Parathyroid adenoma (tissue), 2 donors: ENCODE measurements around the gene GRIK5.
"Not testable (repeated sequence)": the region's sequence is repeated elsewhere in the genome, so short reads cannot be mapped to it uniquely, and the experiment has no call there.

ENCODE experiments used
- H2AFZ ChIP-seq: fragments of 300-600 bp; sonication (generic); one replicate; pipeline ENCODE4 v1.7.0; 2017; ENCODE audit warnings: antibody characterized with exemption, mild to moderate bottlenecking
- H3K27ac ChIP-seq: fragments of 300-600 bp; sonication (generic); one replicate; pipeline ENCODE4 v1.7.0; 2017
- H3K27me3 ChIP-seq: fragments of 300-600 bp; sonication (generic); one replicate; pipeline ENCODE4 v1.7.0; 2017; ENCODE audit warnings: low read length; ENCODE audit not compliant: control insufficient read depth, insufficient read depth
- H3K36me3 ChIP-seq: fragments of 300-600 bp; sonication (generic); one replicate; pipeline ENCODE4 v1.7.0; 2017; ENCODE audit warnings: low read length; ENCODE audit not compliant: control insufficient read depth, insufficient read depth
- H3K4me1 ChIP-seq: fragments of 300-600 bp; sonication (generic); one replicate; pipeline ENCODE4 v1.7.0; 2017; ENCODE audit warnings: control low read depth
- H3K4me2 ChIP-seq: fragments of 300-600 bp; sonication (generic); one replicate; pipeline ENCODE4 v1.7.0; 2017; ENCODE audit warnings: low read length
- H3K4me3 ChIP-seq: fragments of 300-600 bp; sonication (generic); one replicate; pipeline ENCODE4 v1.7.0; 2017; ENCODE audit warnings: low read depth, low read length
- H3K79me2 ChIP-seq: fragments of 300-600 bp; sonication (generic); one replicate; pipeline ENCODE4 v1.7.0; 2017; ENCODE audit warnings: control low read depth
- H3K9ac ChIP-seq: fragments of 300-600 bp; sonication (generic); one replicate; pipeline ENCODE4 v1.7.0; 2017; ENCODE audit warnings: mild to moderate bottlenecking
- H3K9me3 ChIP-seq: fragments of 300-600 bp; sonication (generic); one replicate; pipeline ENCODE4 v1.7.0; 2017; ENCODE audit warnings: low read length; ENCODE audit not compliant: control insufficient read depth
- CTCF ChIP-seq: fragments of 300-600 bp; sonication (generic); IDR thresholded peaks from one replicate; pipeline ENCODE4 v1.7.0; 2017; ENCODE audit warnings: antibody characterized with exemption, mild to moderate bottlenecking
- donor health status: primary hyperparathyroidism.

GRIK5 gene

GRCh38 chr19:41994521-41994971 is 75.5 kb downstream of the GRIK5 start:
- H3K4me3 ChIP-seq = no peak overlapping the region
- no peak overlapping the region for H3K4me2 ChIP-seq
- no peaks in the 10 kb centered on the region for H3K9me3 ChIP-seq
- no peak overlapping the region for H3K9ac ChIP-seq
- no peaks in the 10 kb centered on the region for H3K79me2 ChIP-seq
- TF ChIP-seq CTCF = no peak
- no peak overlapping the region for H2AFZ ChIP-seq
- peaks cover 33% of the 10 kb centered on the region for H3K4me1 ChIP-seq
- no peak overlapping the region for H3K27ac ChIP-seq
- no peaks in the 10 kb centered on the region for H3K27me3 ChIP-seq
- no peaks in the 10 kb centered on the region for H3K36me3 ChIP-seq

GRCh38 chr19:41993612-41994483 is 76.2 kb downstream of the GRIK5 start, which contains the start of gene ATP1A3:
Gene ATP1A3 (minus strand): TSS chr19:41994230. CDS start chr19:41994076, 154 bp downstream.
- Histone ChIP-seq H3K4me2 (peak within 1 kb of the TSS; percentile 62), H3K4me3 (peak within 1 kb of the TSS; percentile 22), H3K79me2 (no peaks in the 10 kb centered on the region), H3K27ac (peak within 1 kb of the TSS; percentile 61), H2AFZ (peak within 1 kb of the TSS; percentile 84), H3K9me3 (no peaks in the 10 kb centered on the region), H3K27me3 (no peaks in the 10 kb centered on the region), H3K36me3 (no peaks in the 10 kb centered on the region), H3K9ac (peak within 1 kb of the TSS; percentile 32), H3K4me1 (peaks cover 28% of the 10 kb centered on the region)
- TF ChIP-seq CTCF = no peak

- not testable (repeated sequence) for H3K9me3 ChIP-seq, H3K9ac ChIP-seq, H3K27ac ChIP-seq, H3K27me3 ChIP-seq, H3K36me3 ChIP-seq, H3K79me2 ChIP-seq, H3K4me3 ChIP-seq, H2AFZ ChIP-seq, H3K4me2 ChIP-seq
- H3K4me1 ChIP-seq = peaks cover 18% of the 10 kb centered on the region
Measured at GRCh38 chr19:41991925-41992569, 78.0 kb downstream of the GRIK5 start.

- peaks cover 8% of the 10 kb centered on the region for H3K4me1 ChIP-seq
- H2AFZ ChIP-seq = no peak overlapping the region
- H3K27ac ChIP-seq = peak overlapping the region; percentile 9
- H3K27me3 ChIP-seq = no peaks in the 10 kb centered on the region
- no peak overlapping the region for H3K4me3 ChIP-seq
- no peaks in the 10 kb centered on the region for H3K36me3 ChIP-seq
- no peak overlapping the region for H3K9ac ChIP-seq
- no peaks in the 10 kb centered on the region for H3K9me3 ChIP-seq
- no peak for TF ChIP-seq CTCF
- H3K79me2 ChIP-seq = no peaks in the 10 kb centered on the region
- H3K4me2 ChIP-seq = no peak overlapping the region
Measured at GRCh38 chr19:41991025-41991424, 79.0 kb downstream of the GRIK5 start.

- Histone ChIP-seq H3K27ac (peak overlapping the region; percentile 9), H3K9ac (no peak overlapping the region), H3K36me3 (no peaks in the 10 kb centered on the region), H3K4me3 (no peak overlapping the region), H3K79me2 (no peaks in the 10 kb centered on the region), H2AFZ (no peak overlapping the region), H3K9me3 (no peaks in the 10 kb centered on the region), H3K4me2 (no peak overlapping the region), H3K27me3 (no peaks in the 10 kb centered on the region), H3K4me1 (peaks cover 7% of the 10 kb centered on the region)
- no peak for TF ChIP-seq CTCF
Measured at GRCh38 chr19:41990615-41991014, 79.4 kb downstream of the GRIK5 start.
